Endometrial microvascular endothelial cells (primary cell): ENCODE results near the gene SP2. TPM values are rescaled to one million over a fixed set of nuclear protein-coding genes. Genes with fewer than 3 reads are reported as not detected.

Source experiments
- in situ Hi-C: cut with HindIII; loops from 2 replicates; pipeline ENCODE4 v1.10.0; 2017; ENCODE audit warnings: low sequenced_read_pairs, low pct_unique_long_range_greater_than_20kb; ENCODE audit errors: inconsistent ontology term
- total RNA-seq: library from RNA; depleted of rRNA; stranded (reverse); fragments of >200 nt; gene quantifications from one replicate; pipeline ENCODE4 v1.2.3, GENCODE V29; 2015; ENCODE audit errors: inconsistent ontology term

The SP2 gene
- total RNA-seq, 1 donor from 2014 or later, result 1.4 TPM

- in situ Hi-C loops, result no loop called here
Observed at GRCh38 chr17:47884427-47884740, 11.7 kb upstream of the SP2 start.

- in situ Hi-C loops, result no loop called here
Observed at GRCh38 chr17:47884905-47885730, 10.9 kb upstream of the SP2 start.

GRCh38 chr17:47888293-47888692, 7.7 kb upstream of the SP2 start:
- in situ Hi-C loops, result no loop called here

- in situ Hi-C loops, result no loop called here
Observed at GRCh38 chr17:47889734-47890529, 6.1 kb upstream of the SP2 start.

GRCh38 chr17:47891545-47892088, 4.4 kb upstream of the SP2 start:
- in situ Hi-C loops, result no loop called here

GRCh38 chr17:47894498-47895346, 1.3 kb upstream of the SP2 start:
- in situ Hi-C loops, result no loop called here

- in situ Hi-C loops, result no loop called here
Observed at GRCh38 chr17:47895347-47895855, 635 bp upstream of the SP2 start.

GRCh38 chr17:47896672-47897490, 845 bp downstream of the SP2 start:
- in situ Hi-C loops, result no loop called here

- in situ Hi-C loops, result no loop called here
Observed at GRCh38 chr17:47897561-47897960, 1.5 kb downstream of the SP2 start.

GRCh38 chr17:47898241-47898640, 2.2 kb downstream of the SP2 start:
- in situ Hi-C loops, result no loop called here

GRCh38 chr17:47899643-47900042, 3.6 kb downstream of the SP2 start:
- in situ Hi-C loops, result no loop called here

GRCh38 chr17:47901423-47901822, 5.4 kb downstream of the SP2 start:
- in situ Hi-C loops, result no loop called here

- in situ Hi-C loops, result no loop called here
Observed at GRCh38 chr17:47902039-47902744, 6.2 kb downstream of the SP2 start.

- in situ Hi-C loops, result no loop called here
Observed at GRCh38 chr17:47905221-47905733, 9.2 kb downstream of the SP2 start.

- in situ Hi-C loops, result no loop called here
Observed at GRCh38 chr17:47906443-47906842, 10.4 kb downstream of the SP2 start.

- in situ Hi-C loops, result no loop called here
Observed at GRCh38 chr17:47907932-47908562, 12.0 kb downstream of the SP2 start.

- in situ Hi-C loops, result no loop called here
Observed at GRCh38 chr17:47913050-47913449, 17.0 kb downstream of the SP2 start.
